Stimulated activated CD8-positive, alpha-beta memory T cell treated with anti-CD3 and anti-CD28 coated beads, Interleukin-2, amount 100 ng/mL, for 48 hours (primary cell): Measurements from ENCODE around the gene LYST.
A peak's percentile ranks its signal among the peaks of the same experiment; 100 is the strongest.
"Not testable (repeated sequence)": the region's sequence is repeated elsewhere in the genome, so short reads cannot be mapped to it uniquely, and the experiment has no call there.

Experiments
- DNase-seq, 2 donors: peaks; one replicate each; pipeline ENCODE4 v3.0.0-alpha.2; 2020; ENCODE audit warnings: low read depth in 2 of 2

Gene LYST

DNA sequence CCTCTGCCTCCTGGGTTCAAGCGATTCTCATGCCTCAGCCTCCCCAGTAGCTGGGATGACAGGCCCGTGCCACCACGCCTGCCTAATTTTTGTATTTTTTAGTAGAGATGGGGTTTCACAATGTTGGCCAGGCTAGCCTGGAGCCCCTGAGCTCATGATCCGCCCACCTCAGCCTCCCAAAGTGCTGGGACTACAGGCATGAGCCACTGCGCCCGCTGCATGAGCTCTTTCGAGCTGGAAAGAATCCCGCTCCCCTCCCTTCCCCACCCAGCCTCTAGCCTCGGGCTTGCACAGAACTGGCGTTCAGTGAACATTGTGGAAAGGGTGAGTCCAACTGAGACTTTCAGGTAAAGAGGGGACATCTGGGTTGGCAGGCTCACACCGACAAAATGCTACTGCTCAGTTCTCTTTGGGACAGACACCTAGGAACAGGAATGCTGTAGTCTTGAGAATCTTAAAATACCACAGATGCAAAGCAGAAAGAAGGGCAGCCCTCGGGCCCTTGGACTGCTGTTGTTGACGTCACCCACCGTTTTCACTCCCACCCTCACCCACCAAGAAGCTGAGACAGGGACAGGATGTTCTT lies 207.4 kb downstream of the LYST start:
- DNase-seq, result no peak

GRCh38 chr1:235657747-235658526 lies 208.8 kb downstream of the LYST start:
- no peak for DNase-seq

DNA sequence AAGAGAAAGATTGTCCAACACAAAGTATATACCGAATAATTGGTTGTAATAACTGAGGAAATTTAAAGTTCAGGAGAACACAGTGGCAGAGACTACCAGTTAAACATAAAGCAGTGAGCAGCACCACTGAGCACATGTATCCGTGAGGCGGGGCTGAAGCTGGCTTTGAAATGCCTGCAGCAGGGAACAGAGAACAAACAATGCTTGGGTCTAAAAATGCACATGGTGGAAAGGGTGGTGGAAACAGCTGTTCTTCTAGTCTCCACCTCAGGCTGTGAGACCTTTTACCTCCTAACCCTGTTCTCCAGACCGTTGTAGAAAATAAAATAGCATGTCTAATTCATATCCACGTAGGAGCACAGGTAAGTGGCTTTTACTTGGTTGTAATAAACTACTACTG lies 209.4 kb downstream of the LYST start:
- no peak for DNase-seq

- DNase-seq, result no peak
Observed at GRCh38 chr1:235652364-235652763, 214.3 kb downstream of the LYST start.

GRCh38 chr1:235651170-235651806 lies 215.4 kb downstream of the LYST start:
- no peak for DNase-seq

DNA sequence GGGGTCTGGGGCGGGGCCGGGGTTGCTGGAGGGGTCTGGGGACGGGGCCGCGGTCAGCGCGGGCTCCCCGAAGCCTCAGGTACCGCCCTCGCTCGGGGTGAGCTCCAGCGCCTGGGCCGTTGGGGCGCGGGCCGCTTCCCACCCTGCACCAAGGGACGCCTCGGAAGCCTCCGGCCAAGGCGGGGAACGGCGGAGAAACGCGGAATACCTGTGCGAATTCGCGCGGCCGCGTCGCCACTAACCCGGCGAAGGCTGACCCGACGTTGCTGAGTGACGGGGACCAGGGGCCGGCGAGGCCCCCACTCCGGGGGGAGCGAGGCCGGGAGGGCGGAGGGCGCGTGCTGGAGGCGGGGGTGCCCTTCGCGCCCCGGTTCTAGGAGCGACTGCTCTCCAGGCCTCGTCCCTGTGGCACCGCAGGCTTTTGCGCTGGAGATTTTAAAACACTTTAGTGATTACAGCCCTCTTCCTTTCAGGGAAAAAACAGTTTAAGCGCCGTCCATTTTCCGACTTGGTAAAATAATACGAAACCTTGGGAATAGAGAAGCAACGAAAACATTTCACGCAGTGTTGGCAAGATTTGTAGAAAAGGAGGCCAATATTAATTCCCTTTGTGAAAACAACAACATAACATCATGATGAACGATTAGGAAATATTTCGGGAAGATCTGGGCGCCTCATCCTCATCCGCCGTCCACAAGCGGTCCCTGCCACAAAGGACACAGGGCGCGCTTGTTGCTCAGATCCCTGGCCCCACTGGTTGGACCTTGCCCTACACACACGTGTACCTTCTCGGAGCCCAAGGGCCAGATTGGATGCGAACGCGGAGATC lies 216.2 kb downstream of the LYST start:
- no peak for DNase-seq

- no peak for DNase-seq
Observed at GRCh38 chr1:235649368-235650163, 217.1 kb downstream of the LYST start, which contains the start of gene GNG4. GNG4 (minus strand) TSS chr1:235649784; CDS start chr1:235583838, 65,946 bp downstream.

GRCh38 chr1:235648954-235649367 lies 217.7 kb downstream of the LYST start:
- DNase-seq, result peak; percentile 38 to 41

DNA sequence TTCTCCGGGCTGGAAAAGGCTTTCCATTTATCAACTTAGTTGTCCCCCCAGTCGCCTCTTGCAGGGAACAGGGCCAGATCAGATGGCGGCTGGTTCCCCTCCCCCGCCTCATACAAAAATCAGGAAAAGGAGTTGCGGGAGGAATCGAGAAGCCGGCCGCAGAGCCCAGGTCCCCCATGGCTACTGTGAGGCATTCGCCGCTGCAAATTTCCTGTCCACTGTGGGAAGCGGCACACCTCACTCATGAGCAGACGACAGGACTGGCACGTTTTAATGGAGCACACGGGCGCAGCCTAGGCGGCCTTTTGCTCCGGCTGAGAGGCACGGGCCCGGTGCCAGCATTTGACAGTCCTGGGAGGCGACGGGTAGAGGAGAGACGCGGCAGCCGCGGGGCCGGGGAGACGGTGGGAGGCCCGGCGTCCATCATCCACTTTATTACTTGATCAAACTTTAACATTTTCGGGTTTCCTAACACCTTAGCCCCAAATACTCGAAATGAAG lies 218.2 kb downstream of the LYST start:
- no peak for DNase-seq

GRCh38 chr1:235647537-235647936 lies 219.2 kb downstream of the LYST start:
- DNase-seq, result not testable (repeated sequence)

DNA sequence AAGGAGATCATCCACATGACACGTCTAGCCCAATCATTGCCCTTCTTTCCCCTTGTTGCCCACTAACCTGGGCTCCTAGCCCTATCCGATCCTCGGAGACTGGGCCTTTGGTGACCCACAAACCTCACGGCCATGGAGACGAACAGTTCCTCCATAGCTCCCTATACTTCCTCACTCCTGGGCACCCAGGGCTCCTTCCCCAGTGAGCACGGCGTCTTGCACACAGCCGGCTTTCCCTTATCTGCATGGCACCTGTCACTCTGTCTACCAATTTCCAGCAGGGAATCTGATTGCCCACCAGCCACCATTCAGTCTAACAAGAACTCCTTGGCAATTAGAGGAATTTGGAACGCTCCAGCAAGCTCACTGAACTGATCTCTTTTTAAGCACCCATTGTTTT lies 220.2 kb downstream of the LYST start:
- DNase-seq, result no peak

DNA sequence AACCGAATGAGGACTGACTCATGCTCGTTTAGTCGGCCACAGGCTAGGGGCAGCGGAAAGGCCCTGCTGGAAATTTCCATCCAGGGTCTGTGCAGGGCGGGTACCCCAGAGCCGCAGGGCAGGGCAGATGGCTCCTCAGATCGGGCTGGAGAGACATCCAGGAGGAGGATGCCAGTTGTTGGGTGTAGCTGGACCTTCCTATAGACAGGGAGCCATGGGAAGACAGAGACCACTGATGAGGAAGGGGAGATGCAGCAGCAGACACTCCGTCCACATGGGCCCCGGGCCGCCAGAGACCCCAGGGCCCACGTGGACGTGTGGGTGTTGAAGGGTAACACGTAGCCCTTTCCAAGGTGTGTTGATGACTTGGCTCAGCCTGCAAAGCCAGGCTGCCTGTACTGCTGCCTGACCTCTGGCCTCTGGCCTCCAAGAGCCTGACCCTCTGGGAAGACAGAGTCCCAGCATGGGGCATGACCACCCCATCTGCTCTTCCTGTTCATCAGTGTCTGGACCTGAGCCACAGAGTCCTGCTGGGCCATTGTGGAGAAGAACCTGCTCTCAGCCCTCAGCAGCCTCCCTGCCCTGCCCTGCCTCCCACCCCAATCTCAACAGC lies 221.9 kb downstream of the LYST start:
- DNase-seq, result no peak

- DNase-seq, result no peak
Observed at GRCh38 chr1:235643837-235644692, 222.6 kb downstream of the LYST start.

GRCh38 chr1:235642943-235643371 lies 223.7 kb downstream of the LYST start:
- DNase-seq, result no peak

GRCh38 chr1:235642011-235642942 lies 224.4 kb downstream of the LYST start:
- peak; percentile 44 to 46 for DNase-seq

GRCh38 chr1:235640580-235640979 lies 226.1 kb downstream of the LYST start:
- no peak for DNase-seq

DNA sequence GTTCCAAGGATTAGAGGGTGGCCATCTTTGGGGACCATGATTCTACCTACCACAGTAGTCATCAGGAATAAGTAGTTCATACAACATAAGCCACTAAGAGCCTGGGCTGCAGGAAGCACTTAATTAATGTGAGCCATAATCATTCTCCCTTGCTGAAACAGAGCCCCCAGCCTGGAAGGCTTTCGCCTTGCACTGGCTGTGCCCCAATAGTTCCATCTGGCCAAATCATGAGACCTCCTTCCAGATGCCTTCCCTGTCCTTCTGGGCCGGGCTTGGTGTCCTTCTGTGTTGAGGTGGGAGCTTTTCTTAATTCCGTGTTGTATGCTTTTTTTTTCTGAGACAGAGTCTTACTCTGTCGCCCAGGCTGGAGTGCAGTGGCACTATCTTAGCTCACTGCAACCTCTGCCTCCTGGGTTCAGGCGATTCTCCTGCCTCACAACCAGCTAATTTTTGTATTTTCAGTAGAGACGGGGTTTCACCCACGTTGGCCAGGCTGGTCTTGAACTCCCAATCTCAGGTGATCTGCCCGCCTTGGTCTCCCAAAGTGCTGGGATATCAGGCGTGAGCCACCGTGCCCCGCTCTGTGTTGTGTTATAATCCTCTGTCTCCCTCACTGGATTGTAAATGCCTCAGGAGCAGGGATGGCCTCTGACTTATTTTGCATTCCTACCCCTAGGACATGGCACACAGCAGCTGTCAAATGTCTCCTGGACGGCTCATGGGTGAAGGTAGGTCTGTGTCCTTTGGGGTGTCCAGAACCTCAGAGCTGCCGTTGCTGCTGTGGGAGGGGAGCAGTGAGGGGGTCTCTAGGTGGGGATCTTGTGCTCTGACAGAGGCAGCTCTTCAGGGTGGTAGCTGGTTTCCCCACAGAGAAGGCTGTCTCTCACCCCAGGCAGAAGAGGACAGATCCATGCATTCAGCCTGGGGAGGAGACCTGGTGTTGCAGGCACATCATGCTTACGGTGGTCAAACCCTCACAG lies 227.2 kb downstream of the LYST start:
- no peak for DNase-seq
